ENCODE measurements around the gene EFCAB6. TPM values are rescaled to one million over a fixed set of nuclear protein-coding genes. Genes with fewer than 3 reads are reported as not detected.
"Not testable (repeated sequence)": the region's sequence is repeated elsewhere in the genome, so short reads cannot be mapped to it uniquely, and the experiment has no call there.

The EFCAB6 gene
- total RNA-seq, 1 donor from 2014 or later = 0.23 TPM

GRCh38 chr22:43723816-43724215 lies 88.3 kb downstream of the EFCAB6 start:
- no peak for DNase-seq (ENCODE audit: extremely low read depth, low read depth, low spot score)

- DNase-seq (ENCODE audit: extremely low read depth, low read depth, low spot score) = no peak
Observed at GRCh38 chr22:43722444-43722843, 89.7 kb downstream of the EFCAB6 start.

- no peak for DNase-seq (ENCODE audit: extremely low read depth, low read depth, low spot score)
Observed at GRCh38 chr22:43720716-43721115, 91.4 kb downstream of the EFCAB6 start.

GRCh38 chr22:43714104-43714503 lies 98.0 kb downstream of the EFCAB6 start:
- DNase-seq (ENCODE audit: extremely low read depth, low read depth, low spot score) = no peak

GRCh38 chr22:43711681-43712080 lies 100.4 kb downstream of the EFCAB6 start:
- no peak for DNase-seq (ENCODE audit: extremely low read depth, low read depth, low spot score)

GRCh38 chr22:43707648-43708047 lies 104.5 kb downstream of the EFCAB6 start:
- no peak for DNase-seq (ENCODE audit: extremely low read depth, low read depth, low spot score)

GRCh38 chr22:43706571-43707328 lies 105.4 kb downstream of the EFCAB6 start:
- DNase-seq (ENCODE audit: extremely low read depth, low read depth, low spot score) = no peak

GRCh38 chr22:43706151-43706550 lies 106.0 kb downstream of the EFCAB6 start:
- DNase-seq (ENCODE audit: extremely low read depth, low read depth, low spot score) = no peak

GRCh38 chr22:43704051-43704450 lies 108.1 kb downstream of the EFCAB6 start:
- DNase-seq (ENCODE audit: extremely low read depth, low read depth, low spot score) = no peak

GRCh38 chr22:43698403-43698802 lies 113.7 kb downstream of the EFCAB6 start:
- no peak for DNase-seq (ENCODE audit: extremely low read depth, low read depth, low spot score)

GRCh38 chr22:43697894-43698293 lies 114.2 kb downstream of the EFCAB6 start:
- DNase-seq (ENCODE audit: extremely low read depth, low read depth, low spot score) = no peak

GRCh38 chr22:43693249-43693648 lies 118.9 kb downstream of the EFCAB6 start:
- DNase-seq (ENCODE audit: extremely low read depth, low read depth, low spot score) = no peak

- no peak for DNase-seq (ENCODE audit: extremely low read depth, low read depth, low spot score)
Observed at GRCh38 chr22:43689356-43689755, 122.7 kb downstream of the EFCAB6 start.

- no peak for DNase-seq (ENCODE audit: extremely low read depth, low read depth, low spot score)
Observed at GRCh38 chr22:43682851-43683250, 129.3 kb downstream of the EFCAB6 start.

- DNase-seq (ENCODE audit: extremely low read depth, low read depth, low spot score) = no peak
Observed at GRCh38 chr22:43681731-43682360, 130.3 kb downstream of the EFCAB6 start.

GRCh38 chr22:43670513-43670912 lies 141.6 kb downstream of the EFCAB6 start:
- DNase-seq (ENCODE audit: extremely low read depth, low read depth, low spot score) = no peak

- no peak for DNase-seq (ENCODE audit: extremely low read depth, low read depth, low spot score)
Observed at GRCh38 chr22:43669190-43669589, 142.9 kb downstream of the EFCAB6 start.

- no peak for DNase-seq (ENCODE audit: extremely low read depth, low read depth, low spot score)
Observed at GRCh38 chr22:43667656-43668055, 144.4 kb downstream of the EFCAB6 start.

- DNase-seq (ENCODE audit: extremely low read depth, low read depth, low spot score) = no peak
Observed at GRCh38 chr22:43666457-43666856, 145.6 kb downstream of the EFCAB6 start.

- DNase-seq (ENCODE audit: extremely low read depth, low read depth, low spot score) = no peak
Observed at GRCh38 chr22:43658823-43659222, 153.3 kb downstream of the EFCAB6 start.

- not testable (repeated sequence) for DNase-seq (ENCODE audit: extremely low read depth, low read depth, low spot score)
Observed at GRCh38 chr22:43656581-43656980, 155.5 kb downstream of the EFCAB6 start.

GRCh38 chr22:43654271-43654670 lies 157.8 kb downstream of the EFCAB6 start:
- DNase-seq (ENCODE audit: extremely low read depth, low read depth, low spot score) = no peak
